Hair follicular keratinocyte (primary cell): ENCODE measurements around the gene ARHGDIG. TPM values are rescaled to one million over a fixed set of nuclear protein-coding genes. Genes with fewer than 3 reads are reported as not detected.

Experiments used
- total RNA-seq: library from RNA; depleted of rRNA; stranded (reverse); fragments of >200 nt; gene quantifications from 2 replicates; pipeline ENCODE4 v1.2.3, GENCODE V29; 2015

Gene ARHGDIG
- not detected in 2 replicates for total RNA-seq

GRCh38 chr16:280552-280951 is at the start of gene ARHGDIG:
Gene ARHGDIG (plus strand): TSS chr16:280591. CDS start chr16:280681, 90 bp downstream.

GRCh38 chr16:234468-235305 is 45.7 kb upstream of the ARHGDIG start, which contains the start of gene FAM234A:
Gene FAM234A (plus strand): TSS chr16:234821. CDS start chr16:254414, 19,593 bp downstream.

GRCh38 chr16:275786-276232 is 4.6 kb upstream of the ARHGDIG start, which contains the start of gene RGS11:
Gene RGS11 (minus strand): TSS chr16:275944. CDS start chr16:275911, 33 bp downstream.

GRCh38 chr16:283033-283805 is 2.8 kb downstream of the ARHGDIG start, which contains the start of gene PDIA2:
Gene PDIA2 (plus strand): TSS chr16:283164. CDS start chr16:283170, 6 bp downstream.

Other genes with a start within 250 kb of the ARHGDIG start
- 2.7 and 8.7 TPM in 2 replicates for gene POLR3K, start 227.0 kb upstream of the ARHGDIG start, total RNA-seq
- 12.7 and 56.5 TPM in 2 replicates for gene SNRNP25, start 226.8 kb upstream of the ARHGDIG start, total RNA-seq
- 15.0 and 31.4 TPM in 2 replicates for gene RHBDF1, start 208.0 kb upstream of the ARHGDIG start, total RNA-seq
- gene MPG, start 202.4 kb upstream of the ARHGDIG start, total RNA-seq, result 105 and 155 TPM in 2 replicates
- 18.1 and 19.1 TPM in 2 replicates for gene NPRL3, start 141.9 kb upstream of the ARHGDIG start, total RNA-seq
- not detected in 2 replicates for gene HBZ, start 127.9 kb upstream of the ARHGDIG start, total RNA-seq
- gene HBM, start 114.6 kb upstream of the ARHGDIG start, total RNA-seq, result not detected in 2 replicates
- gene HBA2, start 107.7 kb upstream of the ARHGDIG start, total RNA-seq, result not detected in 2 replicates
- not detected in 2 replicates for gene HBA1, start 103.9 kb upstream of the ARHGDIG start, total RNA-seq
- 0.78 and 2.2 TPM in 2 replicates for gene HBQ1, start 100.1 kb upstream of the ARHGDIG start, total RNA-seq
- 31.4 and 33.0 TPM in 2 replicates for gene LUC7L, start 51.1 kb upstream of the ARHGDIG start, total RNA-seq
- 53.9 and 60.4 TPM in 2 replicates for gene FAM234A, start 45.8 kb upstream of the ARHGDIG start, total RNA-seq
- 0.11 and 0.16 TPM in 2 replicates for gene RGS11, start 4.6 kb upstream of the ARHGDIG start, total RNA-seq
- 0.47 TPM in 1 of 2 replicates, not detected in the other for gene PDIA2, start 2.6 kb downstream of the ARHGDIG start, total RNA-seq
- 36.9 and 39.0 TPM in 2 replicates for gene AXIN1, start 72.1 kb downstream of the ARHGDIG start, total RNA-seq
- 202 and 239 TPM in 2 replicates for gene MRPL28, start 89.9 kb downstream of the ARHGDIG start, total RNA-seq
- 25.7 and 51.8 TPM in 2 replicates for gene PGAP6, start 101.4 kb downstream of the ARHGDIG start, total RNA-seq
- gene NME4, start 116.6 kb downstream of the ARHGDIG start, total RNA-seq, result 110 and 125 TPM in 2 replicates
- gene DECR2, start 121.3 kb downstream of the ARHGDIG start, total RNA-seq, result 17.3 and 17.9 TPM in 2 replicates
- 12.2 and 19.1 TPM in 2 replicates for gene RAB11FIP3, start 145.1 kb downstream of the ARHGDIG start, total RNA-seq
- 39.7 and 43.8 TPM in 2 replicates for gene CAPN15, start 247.1 kb downstream of the ARHGDIG start, total RNA-seq